ENCODE measurements around the gene ADCK1. TPM values are rescaled to one million over a fixed set of nuclear protein-coding genes. Genes with fewer than 3 reads are reported as not detected.
"Not testable (repeated sequence)": the region's sequence is repeated elsewhere in the genome, so short reads cannot be mapped to it uniquely, and the experiment has no call there.

Gene ADCK1
- total RNA-seq, 2 experiments from 2014 or later: 2.7 to 3.3 TPM

GRCh38 chr14:77782202-77782601 lies 17.7 kb upstream of the ADCK1 start:
- H3K27ac Mint-ChIP-seq: no peak overlapping the region
- no peak for DNase-seq

DNA sequence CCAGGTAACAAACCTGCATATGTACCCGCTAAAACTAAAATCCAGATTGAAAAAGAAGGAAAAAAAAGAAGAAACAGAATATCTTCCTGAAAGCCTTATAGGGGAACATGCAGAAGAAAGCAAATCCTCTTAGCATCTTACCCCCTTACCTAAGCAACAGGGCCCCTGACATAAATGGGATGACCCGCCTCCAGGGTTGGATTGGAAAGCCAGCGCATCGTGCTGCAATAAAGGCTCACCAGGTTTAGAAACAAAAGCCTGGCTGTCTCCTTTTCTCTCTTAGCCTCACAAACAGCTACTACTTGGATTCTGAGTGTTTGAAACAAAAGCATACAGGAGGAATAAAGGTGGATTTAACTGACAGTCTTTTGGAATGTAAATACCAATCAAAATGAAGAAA lies 13.8 kb upstream of the ADCK1 start:
- no peak overlapping the region for H3K27ac Mint-ChIP-seq
- POLR2A ChIA-PET: no interaction called here
- H3K4me1 Mint-ChIP-seq (ENCODE audit: low read depth): no peaks in the 10 kb centered on the region
- no peaks in the 10 kb centered on the region for H3K36me3 Mint-ChIP-seq (ENCODE audit: low read depth)
- CTCF ChIA-PET: interaction anchor here (0.7 kb wide), 1 partner anchor 11 kb away, joined by 3 read pairs; no protein-coding TSS in a partner anchor
- DNase-seq (no peak), ATAC-seq (no peak)
- H3K4me3 Mint-ChIP-seq: no peak overlapping the region
- H3K9me3 Mint-ChIP-seq (ENCODE audit: insufficient read depth): no peaks in the 10 kb centered on the region
- H3K27me3 Mint-ChIP-seq (ENCODE audit: low read depth): peaks cover 5% of the 10 kb centered on the region

More at GRCh38 chr14:77782202-77782601, 17.7 kb upstream of the ADCK1 start:
- Mint-ChIP-seq H3K36me3 (ENCODE audit: low read depth) (no peaks in the 10 kb centered on the region), H3K4me1 (ENCODE audit: low read depth) (no peaks in the 10 kb centered on the region), H3K9me3 (ENCODE audit: insufficient read depth) (no peaks in the 10 kb centered on the region), H3K27me3 (ENCODE audit: low read depth) (peaks cover 2% of the 10 kb centered on the region), H3K4me3 (no peak overlapping the region)
- ChIA-PET CTCF (no interaction called here), POLR2A (no interaction called here)
- ATAC-seq: no peak

GRCh38 chr14:77790566-77791224 lies 9.2 kb upstream of the ADCK1 start:
- ATAC-seq: no peak
- peaks cover 15% of the 10 kb centered on the region for H3K27me3 Mint-ChIP-seq (ENCODE audit: low read depth)
- no peak overlapping the region for H3K4me3 Mint-ChIP-seq
- no peaks in the 10 kb centered on the region for H3K9me3 Mint-ChIP-seq (ENCODE audit: insufficient read depth)
- no peak overlapping the region for H3K27ac Mint-ChIP-seq
- DNase-seq: no peak
- no peaks in the 10 kb centered on the region for H3K4me1 Mint-ChIP-seq (ENCODE audit: low read depth)
- POLR2A ChIA-PET: interaction anchor here (1.0 kb wide), 1 partner anchor 29 kb away, joined by 3 read pairs; the partner anchor contains the start of gene SNW1
- CTCF ChIA-PET: no interaction called here
- H3K36me3 Mint-ChIP-seq (ENCODE audit: low read depth): no peaks in the 10 kb centered on the region

DNA sequence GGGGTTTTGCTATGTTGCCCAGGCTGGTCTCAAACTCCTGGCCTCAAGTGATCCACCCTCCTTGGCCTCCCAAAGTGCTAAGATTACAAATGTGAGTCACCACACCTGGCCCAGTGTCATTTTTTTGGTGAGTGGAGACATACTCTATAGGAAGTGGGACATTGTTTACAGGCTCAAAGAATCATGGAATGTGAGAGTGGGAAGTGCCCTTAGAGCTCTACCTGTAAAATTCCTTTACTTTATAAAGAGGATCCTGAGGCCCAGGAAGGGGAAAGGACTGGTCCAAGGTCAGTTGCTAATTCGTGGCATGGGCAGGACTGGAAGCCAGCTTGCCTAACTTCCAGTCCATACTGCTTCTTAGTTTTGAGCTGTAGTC lies 8.7 kb upstream of the ADCK1 start:
- ATAC-seq (no peak), DNase-seq (no peak)
- H3K27me3 Mint-ChIP-seq (ENCODE audit: low read depth): peaks cover 15% of the 10 kb centered on the region
- ChIA-PET POLR2A (no interaction called here), CTCF (no interaction called here)
- no peak overlapping the region for H3K4me3 Mint-ChIP-seq
- H3K9me3 Mint-ChIP-seq (ENCODE audit: insufficient read depth): no peaks in the 10 kb centered on the region
- H3K36me3 Mint-ChIP-seq (ENCODE audit: low read depth): no peaks in the 10 kb centered on the region
- H3K27ac Mint-ChIP-seq: no peak overlapping the region
- H3K4me1 Mint-ChIP-seq (ENCODE audit: low read depth): no peaks in the 10 kb centered on the region

DNA sequence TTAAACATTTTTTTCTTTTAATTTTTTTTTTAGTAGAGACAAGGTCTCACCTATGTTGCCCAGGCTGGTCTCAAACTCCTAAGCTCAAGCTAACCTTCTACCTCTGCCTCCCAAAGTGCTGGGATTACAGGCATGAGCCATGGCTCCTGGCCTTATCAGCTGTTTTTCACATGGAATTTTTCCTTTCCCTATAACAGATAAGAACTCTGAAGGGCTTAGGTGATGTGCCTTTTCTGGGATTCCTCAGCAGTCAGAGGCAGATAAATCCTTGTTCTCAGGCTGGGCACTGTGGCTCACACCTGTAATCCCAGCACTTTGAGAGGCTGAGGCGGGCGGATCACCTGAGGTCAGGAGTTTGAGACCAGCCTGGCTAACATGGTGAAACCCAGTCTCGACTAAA lies 6.7 kb upstream of the ADCK1 start:
- H3K27ac Mint-ChIP-seq; DNase-seq; ATAC-seq; H3K9me3 Mint-ChIP-seq (ENCODE audit: insufficient read depth); H3K4me1 Mint-ChIP-seq (ENCODE audit: low read depth); H3K36me3 Mint-ChIP-seq (ENCODE audit: low read depth); POLR2A ChIA-PET; H3K4me3 Mint-ChIP-seq: not testable (repeated sequence)
- H3K27me3 Mint-ChIP-seq (ENCODE audit: low read depth): peaks cover 15% of the 10 kb centered on the region
- CTCF ChIA-PET: interaction anchor here (1.1 kb wide), 1 partner anchor 10 kb away, joined by 3 read pairs; no protein-coding TSS in a partner anchor

DNA sequence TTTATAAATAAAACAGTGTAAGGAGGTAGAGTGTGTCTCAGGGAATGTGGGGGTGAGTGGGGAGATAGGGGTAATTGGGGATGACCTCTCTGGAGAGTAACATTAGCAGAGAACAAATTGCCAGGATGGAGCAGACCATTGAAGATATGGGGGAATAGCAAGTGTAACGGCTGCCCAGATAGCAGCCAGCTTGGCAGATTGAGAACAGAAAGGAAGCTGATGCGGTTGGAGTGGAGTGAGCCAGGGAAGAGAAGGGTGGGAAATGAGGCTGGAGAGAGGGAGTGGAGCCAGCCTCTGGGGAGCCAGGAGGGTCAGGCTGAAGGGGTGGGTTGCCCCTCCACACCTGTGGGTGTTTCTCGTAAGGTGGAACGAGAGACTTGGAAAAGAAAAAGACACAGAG lies 5.6 kb upstream of the ADCK1 start:
- POLR2A ChIA-PET: no interaction called here
- no peaks in the 10 kb centered on the region for H3K9me3 Mint-ChIP-seq (ENCODE audit: insufficient read depth)
- H3K27ac Mint-ChIP-seq: no peak overlapping the region
- H3K27me3 Mint-ChIP-seq (ENCODE audit: low read depth): peaks cover 15% of the 10 kb centered on the region
- CTCF ChIA-PET: interaction anchor here (1.1 kb wide), 1 partner anchor 9 kb away, joined by 3 read pairs; no protein-coding TSS in a partner anchor
- H3K4me1 Mint-ChIP-seq (ENCODE audit: low read depth): no peaks in the 10 kb centered on the region
- ATAC-seq (no peak), DNase-seq (no peak)
- no peak overlapping the region for H3K4me3 Mint-ChIP-seq
- no peaks in the 10 kb centered on the region for H3K36me3 Mint-ChIP-seq (ENCODE audit: low read depth)

DNA sequence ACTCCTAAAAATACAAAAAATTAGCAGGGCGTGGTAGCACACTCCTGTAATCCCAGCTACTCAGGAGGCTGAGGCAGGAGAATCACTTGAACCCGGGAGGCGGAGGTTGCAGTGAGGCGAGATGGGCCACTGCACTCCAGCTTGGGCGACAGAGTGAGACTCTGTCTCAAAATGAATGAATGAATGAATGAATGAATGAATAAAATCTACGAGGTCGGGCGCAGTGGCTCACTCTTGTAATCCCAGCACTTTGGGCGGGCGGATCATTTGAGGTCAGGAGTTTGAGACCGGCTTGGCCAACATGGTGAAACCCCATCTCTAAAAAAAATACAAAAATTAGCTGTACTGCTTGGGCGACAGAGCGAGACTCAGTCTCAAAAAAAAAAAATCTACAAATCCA lies 453 bp upstream of the ADCK1 start:
- CTCF ChIA-PET: interaction anchor here (1.4 to 1.5 kb wide), 2 partner anchors 141 to 340 kb away, joined by 3 to 4 read pairs; no protein-coding TSS in a partner anchor
- DNase-seq; H3K36me3 Mint-ChIP-seq (ENCODE audit: low read depth); H3K9me3 Mint-ChIP-seq (ENCODE audit: insufficient read depth); H3K4me1 Mint-ChIP-seq (ENCODE audit: low read depth); ATAC-seq; H3K27me3 Mint-ChIP-seq (ENCODE audit: low read depth): not testable (repeated sequence)
- POLR2A ChIA-PET: interaction anchor here (2.2 kb wide), 1 partner anchor 39 kb away, joined by 16 read pairs; no protein-coding TSS in a partner anchor
- peak overlapping the region; percentile 70 for H3K27ac Mint-ChIP-seq
- H3K4me3 Mint-ChIP-seq: peak overlapping the region; percentile 82

GRCh38 chr14:77800814-77801213 lies 905 bp downstream of the ADCK1 start:
- Mint-ChIP-seq H3K9me3 (ENCODE audit: insufficient read depth) (no peaks in the 10 kb centered on the region), H3K4me1 (ENCODE audit: low read depth) (peaks cover 9% of the 10 kb centered on the region), H3K27ac (no peak overlapping the region), H3K36me3 (ENCODE audit: low read depth) (no peaks in the 10 kb centered on the region), H3K27me3 (ENCODE audit: low read depth) (no peaks in the 10 kb centered on the region), H3K4me3 (peak overlapping the region; percentile 82)
- no peak for DNase-seq
- ATAC-seq: no peak
- CTCF ChIA-PET: interaction anchor here (0.6 to 1.5 kb wide), 4 partner anchors 41 to 341 kb away, joined by 3 to 4 read pairs (median 3); no protein-coding TSS in a partner anchor
- POLR2A ChIA-PET: interaction anchor here (1.0 to 2.2 kb wide), 2 partner anchors 39 to 41 kb away, joined by 6 to 16 read pairs; no protein-coding TSS in a partner anchor

GRCh38 chr14:77804592-77804991 lies 4.7 kb downstream of the ADCK1 start:
- Mint-ChIP-seq H3K27ac (no peak overlapping the region), H3K36me3 (ENCODE audit: low read depth) (no peaks in the 10 kb centered on the region), H3K4me3 (no peak overlapping the region), H3K27me3 (ENCODE audit: low read depth) (no peaks in the 10 kb centered on the region), H3K9me3 (ENCODE audit: insufficient read depth) (no peaks in the 10 kb centered on the region), H3K4me1 (ENCODE audit: low read depth) (peaks cover 9% of the 10 kb centered on the region)
- POLR2A ChIA-PET: no interaction called here
- DNase-seq (peak; percentile 47), ATAC-seq (no peak)
- CTCF ChIA-PET: no interaction called here

DNA sequence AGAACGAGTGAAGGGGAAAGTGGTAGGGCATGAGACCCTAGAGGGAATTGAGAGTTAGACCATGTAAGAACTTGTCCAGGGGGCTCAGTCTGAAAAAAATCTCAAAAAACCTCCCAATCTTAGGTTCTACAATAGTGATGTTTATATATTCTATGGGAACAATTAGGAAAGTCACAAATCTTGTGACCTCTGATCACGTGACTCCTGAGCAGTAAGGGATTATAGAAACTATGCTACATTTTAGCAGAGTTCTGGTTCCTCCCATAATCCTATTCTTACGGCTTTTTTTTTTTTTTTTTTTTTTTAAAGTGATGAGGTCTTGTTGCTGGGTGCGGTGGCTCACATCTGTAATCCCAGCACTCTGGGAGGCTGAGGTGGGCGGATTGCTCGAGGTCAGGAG lies 5.8 kb downstream of the ADCK1 start:
- Mint-ChIP-seq H3K4me1 (ENCODE audit: low read depth) (peaks cover 1% of the 10 kb centered on the region), H3K4me3 (no peak overlapping the region), H3K27ac (no peak overlapping the region), H3K9me3 (ENCODE audit: insufficient read depth) (no peaks in the 10 kb centered on the region), H3K27me3 (ENCODE audit: low read depth) (no peaks in the 10 kb centered on the region), H3K36me3 (ENCODE audit: low read depth) (no peaks in the 10 kb centered on the region)
- CTCF ChIA-PET: no interaction called here
- DNase-seq (no peak), ATAC-seq (no peak)
- POLR2A ChIA-PET: no interaction called here

DNA sequence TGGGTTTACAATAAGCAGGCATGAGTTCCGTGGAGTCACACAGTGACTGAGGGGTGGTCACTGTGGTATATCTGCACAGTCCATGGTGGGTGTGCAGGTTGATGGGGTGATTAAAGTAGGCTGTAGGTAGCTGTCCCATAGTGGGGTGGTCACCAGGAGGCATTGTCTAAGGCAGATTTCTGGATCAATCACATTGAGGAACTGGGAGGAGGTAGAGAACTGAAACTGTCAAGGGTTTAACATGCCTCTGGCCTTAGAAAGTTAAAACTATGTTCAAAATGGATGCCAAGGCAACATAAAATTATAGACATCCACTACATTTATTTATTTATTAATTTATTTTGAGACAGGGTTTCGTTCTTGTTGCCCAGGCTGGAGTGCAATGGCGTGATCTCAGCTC lies 8.3 kb downstream of the ADCK1 start:
- ChIA-PET POLR2A (no interaction called here), CTCF (no interaction called here)
- H3K4me1 Mint-ChIP-seq (ENCODE audit: low read depth): peaks cover 5% of the 10 kb centered on the region
- no peak for DNase-seq
- H3K9me3 Mint-ChIP-seq (ENCODE audit: insufficient read depth): no peaks in the 10 kb centered on the region
- no peaks in the 10 kb centered on the region for H3K27me3 Mint-ChIP-seq (ENCODE audit: low read depth)
- H3K36me3 Mint-ChIP-seq (ENCODE audit: low read depth): no peaks in the 10 kb centered on the region
- H3K4me3 Mint-ChIP-seq: no peak overlapping the region
- H3K27ac Mint-ChIP-seq: no peak overlapping the region
- ATAC-seq: no peak

DNA sequence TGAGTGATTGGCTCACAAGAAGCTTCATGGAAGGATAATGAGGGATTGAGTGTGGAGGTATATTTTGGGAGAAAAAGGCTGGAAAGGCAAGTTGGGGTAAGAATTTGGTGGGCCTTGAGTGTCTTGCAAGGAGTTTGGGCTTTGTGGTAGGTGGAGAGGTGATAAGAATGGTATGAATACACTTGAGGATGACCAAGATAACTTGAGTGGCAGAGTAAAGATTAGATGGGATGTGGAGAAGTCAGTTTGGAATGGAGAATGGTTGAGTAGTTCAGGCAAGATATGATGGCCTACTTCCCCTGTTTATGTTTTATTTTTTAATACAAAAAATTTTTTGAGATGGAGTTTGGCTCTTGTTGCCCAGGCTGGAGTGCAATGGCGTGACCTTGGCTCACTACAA lies 9.1 kb downstream of the ADCK1 start:
- Mint-ChIP-seq H3K27me3 (ENCODE audit: low read depth) (no peaks in the 10 kb centered on the region), H3K4me3 (no peak overlapping the region), H3K27ac (no peak overlapping the region), H3K9me3 (ENCODE audit: insufficient read depth) (no peaks in the 10 kb centered on the region), H3K4me1 (ENCODE audit: low read depth) (peaks cover 10% of the 10 kb centered on the region), H3K36me3 (ENCODE audit: low read depth) (no peaks in the 10 kb centered on the region)
- ChIA-PET POLR2A (no interaction called here), CTCF (no interaction called here)
- DNase-seq (no peak), ATAC-seq (no peak)

DNA sequence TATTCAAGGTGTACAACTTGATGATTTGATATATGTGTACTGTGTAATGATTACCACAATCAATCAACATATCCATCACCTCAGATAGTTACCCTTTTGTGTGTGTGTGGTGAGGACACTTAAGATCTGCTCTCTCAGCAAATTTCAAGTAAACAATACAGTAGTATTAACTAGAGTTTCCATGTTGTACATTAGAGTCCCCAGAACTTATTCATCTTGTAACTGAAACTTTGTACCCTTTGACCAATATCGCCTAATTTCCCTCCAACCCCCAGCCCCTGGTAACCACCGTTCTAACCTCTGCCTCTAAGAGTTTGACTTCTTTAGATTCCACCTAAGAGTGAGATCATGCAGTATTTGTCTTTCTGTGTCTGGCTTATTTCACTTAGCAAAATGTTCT lies 12.1 kb downstream of the ADCK1 start:
- Mint-ChIP-seq H3K36me3 (ENCODE audit: low read depth) (no peaks in the 10 kb centered on the region), H3K9me3 (ENCODE audit: insufficient read depth) (no peaks in the 10 kb centered on the region), H3K4me1 (ENCODE audit: low read depth) (peaks cover 10% of the 10 kb centered on the region), H3K27ac (no peak overlapping the region), H3K4me3 (no peak overlapping the region), H3K27me3 (ENCODE audit: low read depth) (no peaks in the 10 kb centered on the region)
- no peak for DNase-seq
- CTCF ChIA-PET: no interaction called here
- POLR2A ChIA-PET: no interaction called here
- no peak for ATAC-seq
